HG02642 (cell line): ENCODE measurements around the gene CNTNAP2.

Source experiments
- ATAC-seq: cut with Tn5 transposase; IDR thresholded peaks from one replicate; pipeline ENCODE4 v1.9.1; 2021; ENCODE audit warnings: mild to moderate bottlenecking; ENCODE audit not compliant: unreplicated experiment, poor library complexity

Gene CNTNAP2

DNA sequence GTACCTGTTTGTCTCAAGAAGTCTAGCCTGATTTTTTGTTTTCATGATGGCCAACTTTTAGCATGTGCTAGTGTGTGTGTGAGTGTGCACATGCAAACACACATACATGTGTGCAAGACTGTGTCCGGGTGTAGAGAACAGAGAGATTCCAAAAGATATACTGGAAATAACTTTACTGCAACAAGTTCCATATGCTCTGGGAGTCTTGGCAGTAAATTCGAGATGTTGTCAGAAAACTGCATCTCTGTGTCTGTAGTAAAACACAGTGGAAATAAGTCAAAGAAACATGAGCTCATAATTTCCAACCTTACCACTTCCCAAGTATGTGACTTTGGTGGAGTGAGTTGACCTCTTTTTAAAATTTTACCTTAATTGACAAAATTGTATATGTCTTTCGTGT, 1523.2 kb downstream of the CNTNAP2 start:
- no peak for ATAC-seq

DNA sequence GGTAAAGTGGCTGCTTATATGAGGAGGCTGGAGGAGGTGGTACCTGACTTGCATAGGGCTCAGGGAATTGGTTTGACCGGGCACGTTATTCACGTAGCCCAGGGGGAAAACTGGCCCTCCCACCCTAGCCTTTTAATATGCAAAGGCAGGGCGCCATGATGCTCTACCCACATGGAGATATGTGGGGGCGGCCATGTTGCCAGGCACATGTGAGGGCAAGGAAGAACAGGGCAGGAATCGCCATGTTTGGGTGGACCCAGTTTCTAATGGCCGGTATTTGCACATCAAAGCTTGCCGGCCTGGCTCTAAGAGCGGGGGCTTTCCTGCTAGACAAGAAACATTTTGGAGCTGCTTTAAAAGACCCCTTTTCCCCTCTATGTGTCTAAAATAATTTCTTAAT, 1524.2 kb downstream of the CNTNAP2 start:
- no peak for ATAC-seq

DNA sequence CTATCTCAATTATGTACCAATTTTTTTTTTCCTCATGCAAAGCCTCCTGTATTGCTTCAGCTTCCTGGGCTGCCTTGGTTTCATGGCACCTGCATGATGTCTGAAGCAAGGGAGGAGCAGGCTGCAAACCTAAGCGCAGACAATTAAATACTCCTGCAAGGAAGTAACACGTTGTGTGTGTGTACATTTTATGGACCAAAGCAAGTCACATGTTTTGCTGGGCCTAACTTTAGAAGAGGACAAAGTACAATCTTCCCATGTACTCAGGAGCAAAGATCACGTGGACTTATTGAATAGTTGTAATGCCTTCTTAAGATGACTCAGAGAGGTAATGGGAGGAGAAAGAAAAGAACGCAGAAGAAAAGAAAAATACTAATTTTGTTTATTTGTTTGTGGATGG, 1530.0 kb downstream of the CNTNAP2 start:
- no peak for ATAC-seq

DNA sequence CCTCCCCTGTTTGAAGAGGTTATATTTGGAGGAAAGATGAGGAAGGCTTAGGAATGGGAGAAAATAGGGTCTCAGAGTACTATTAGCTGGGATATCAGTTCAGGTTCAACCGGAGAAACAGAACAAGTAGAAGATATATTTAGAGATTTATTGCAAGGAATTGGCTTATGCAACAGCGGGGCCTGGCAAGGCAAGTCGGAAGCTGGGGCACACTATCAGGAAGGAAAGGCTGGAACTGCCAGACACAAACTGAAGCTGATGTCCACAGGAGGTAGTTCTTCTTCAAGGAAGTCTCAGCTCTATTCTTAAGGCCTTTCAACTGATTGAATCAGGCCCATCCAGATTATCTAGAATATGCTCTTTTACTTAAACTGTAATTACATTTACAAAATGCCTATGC, 1534.4 kb downstream of the CNTNAP2 start:
- no peak for ATAC-seq

DNA sequence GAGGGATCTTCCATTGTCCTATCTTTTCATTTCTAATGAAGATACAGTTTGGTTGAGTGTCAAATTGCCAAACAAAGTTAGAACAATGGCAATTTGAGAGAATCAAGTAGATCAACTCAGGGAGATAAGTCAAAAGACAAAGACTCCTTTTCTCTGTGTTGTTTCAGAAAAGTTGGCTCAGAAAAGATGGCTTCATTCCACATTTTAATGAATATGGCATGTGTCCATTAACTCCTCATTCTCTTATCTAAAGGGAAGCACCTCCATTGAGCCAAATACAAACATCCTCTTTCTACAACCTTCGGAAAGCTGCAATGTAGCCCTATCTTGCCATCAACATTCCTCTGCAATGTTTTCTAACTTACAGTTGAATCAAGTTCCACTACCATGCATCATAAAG, 1535.0 kb downstream of the CNTNAP2 start:
- no peak for ATAC-seq

DNA sequence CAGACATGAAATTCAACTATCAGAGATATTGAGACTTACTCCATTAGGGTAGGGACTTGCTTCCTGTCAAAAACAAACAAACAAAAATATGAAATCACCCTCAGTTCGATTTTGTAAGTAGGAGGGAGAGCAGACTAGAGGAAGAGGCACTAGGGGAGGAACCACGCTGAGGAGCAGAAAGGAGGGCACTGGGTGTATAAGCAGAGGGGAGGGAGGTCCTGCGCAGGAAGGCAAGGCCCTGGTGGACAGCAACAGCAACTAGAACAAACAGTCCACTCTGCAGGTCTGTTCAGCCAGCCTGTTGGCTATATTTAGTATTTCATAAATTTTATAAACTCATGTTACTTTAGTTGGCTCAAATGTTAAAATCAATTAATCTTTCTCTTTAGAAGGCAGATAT, 1536.9 kb downstream of the CNTNAP2 start:
- no peak for ATAC-seq

DNA sequence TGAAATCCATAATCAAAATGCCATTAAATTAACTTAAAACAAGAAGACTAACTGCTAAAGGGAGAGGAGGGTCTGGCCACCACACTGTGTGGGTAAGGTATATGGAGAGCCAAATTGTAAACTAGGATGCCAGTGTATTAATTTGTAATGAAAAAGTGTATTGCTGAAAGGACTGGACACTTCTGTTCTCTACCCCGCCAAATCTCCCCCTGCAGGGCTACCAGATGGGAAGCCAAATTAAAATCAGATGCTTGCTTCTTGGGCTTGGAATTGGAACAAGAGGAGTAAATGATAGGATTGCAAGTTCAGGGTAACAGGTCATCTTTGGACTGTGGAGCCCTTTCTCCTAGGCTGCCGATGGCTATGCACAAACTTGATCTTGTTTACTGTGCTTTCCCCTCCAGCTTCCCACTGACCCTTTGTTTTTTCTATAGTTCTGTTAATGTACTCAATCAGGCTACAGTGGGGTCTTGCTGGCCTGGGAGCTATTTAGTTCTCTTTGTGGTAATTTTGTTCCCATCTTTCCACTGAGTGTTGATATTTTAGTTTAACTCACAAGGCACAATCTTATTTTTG, 1541.9 kb downstream of the CNTNAP2 start:
- no peak for ATAC-seq

DNA sequence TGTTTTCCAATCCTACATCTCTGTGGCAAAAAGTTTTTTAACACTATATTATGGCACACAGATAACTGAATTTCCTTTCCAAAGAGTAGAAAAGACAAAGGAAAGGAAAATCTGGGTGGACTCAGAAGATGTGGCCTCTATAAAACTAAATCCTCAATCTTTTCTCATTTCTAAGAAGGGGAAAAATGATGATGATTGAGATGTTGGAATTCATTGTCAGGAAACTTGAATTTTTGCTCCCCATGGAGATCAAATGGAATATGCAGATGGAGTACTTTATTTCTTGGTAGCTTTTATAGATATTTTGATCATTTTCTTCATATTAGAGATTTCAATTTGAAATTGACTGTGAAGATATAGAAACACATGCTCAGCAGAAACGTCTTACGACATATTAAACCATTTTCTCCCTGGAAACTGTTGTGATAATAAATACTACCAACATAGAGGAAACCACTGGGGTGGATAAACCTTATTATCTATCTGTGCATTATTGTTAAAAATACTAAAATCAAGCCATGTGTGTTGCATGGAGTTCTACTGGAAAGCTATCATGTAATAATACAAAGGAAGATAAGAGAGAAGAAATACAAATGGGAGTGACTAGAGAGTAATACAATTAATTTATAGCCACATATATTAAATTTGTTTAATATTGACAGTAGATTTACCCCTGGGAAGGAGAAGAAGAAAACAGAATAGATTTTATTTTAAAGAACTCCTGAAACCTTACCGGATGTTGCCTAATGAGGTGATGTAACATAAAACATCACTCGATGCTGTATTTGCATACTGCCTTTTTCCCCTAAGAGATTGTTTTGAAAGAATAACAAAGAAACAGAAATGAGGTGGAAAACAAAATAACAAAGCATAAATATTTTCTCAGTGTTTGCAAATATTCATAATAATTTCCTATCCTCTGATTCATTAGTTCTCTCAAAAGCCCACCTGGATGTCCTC, 1542.7 kb downstream of the CNTNAP2 start:
- ATAC-seq: no peak

DNA sequence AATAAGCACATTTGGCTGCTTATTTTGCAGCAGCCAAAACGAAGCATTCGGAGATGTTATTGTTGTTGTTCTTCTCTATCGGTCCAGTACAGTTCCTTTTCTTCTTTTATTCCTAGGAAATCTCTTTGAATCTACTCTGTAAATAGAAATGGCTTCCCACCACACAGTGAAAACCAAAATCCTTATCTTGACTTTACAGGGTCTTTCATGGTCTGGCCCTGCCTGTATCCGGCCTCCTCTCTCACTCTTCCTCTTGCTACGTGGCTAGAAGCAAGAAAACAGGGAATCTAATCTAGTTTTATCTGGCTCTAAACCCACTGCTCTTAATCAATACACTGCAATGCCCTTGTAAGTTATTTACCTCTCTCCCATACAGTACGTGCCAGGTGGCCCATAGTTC, 1547.9 kb downstream of the CNTNAP2 start:
- no peak for ATAC-seq

DNA sequence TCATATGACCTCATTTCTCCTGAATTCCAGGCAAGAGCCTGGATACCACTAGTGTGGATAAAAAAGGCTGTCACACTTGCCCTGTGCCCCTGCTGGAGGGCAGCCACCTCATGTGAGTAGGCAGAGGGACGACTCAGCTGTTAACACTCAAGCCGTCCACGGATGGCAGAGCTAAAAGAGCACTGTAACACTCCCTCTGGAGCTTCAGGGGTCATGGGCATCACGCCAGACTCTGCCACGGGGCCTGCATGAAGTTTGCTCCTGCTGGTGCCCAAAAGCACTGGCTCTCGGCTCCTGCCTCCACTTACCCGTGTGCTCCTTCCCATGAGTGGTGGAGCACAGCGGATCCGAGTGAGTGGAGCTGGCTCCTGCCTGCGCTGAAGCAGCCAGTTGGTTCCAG, 1554.2 kb downstream of the CNTNAP2 start:
- ATAC-seq: no peak

DNA sequence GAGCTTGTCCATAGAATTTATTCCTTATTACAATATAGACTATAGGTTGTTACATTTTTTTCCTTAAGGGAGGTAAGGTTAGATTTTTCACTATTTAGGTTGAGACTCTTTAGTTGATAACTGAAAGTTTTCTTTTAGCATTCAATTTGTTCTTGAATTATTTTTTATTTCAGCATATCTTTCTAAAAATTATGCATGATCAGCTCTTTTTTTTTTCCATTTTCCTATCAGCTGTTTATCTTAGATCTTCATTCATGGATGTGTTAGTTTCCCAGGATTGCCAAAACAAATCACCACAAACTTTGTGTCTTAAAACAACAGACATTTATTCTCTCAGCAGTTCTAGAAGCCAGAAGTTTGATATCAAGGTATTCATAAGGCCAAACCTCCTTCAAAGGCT, 1558.1 kb downstream of the CNTNAP2 start:
- no peak for ATAC-seq

DNA sequence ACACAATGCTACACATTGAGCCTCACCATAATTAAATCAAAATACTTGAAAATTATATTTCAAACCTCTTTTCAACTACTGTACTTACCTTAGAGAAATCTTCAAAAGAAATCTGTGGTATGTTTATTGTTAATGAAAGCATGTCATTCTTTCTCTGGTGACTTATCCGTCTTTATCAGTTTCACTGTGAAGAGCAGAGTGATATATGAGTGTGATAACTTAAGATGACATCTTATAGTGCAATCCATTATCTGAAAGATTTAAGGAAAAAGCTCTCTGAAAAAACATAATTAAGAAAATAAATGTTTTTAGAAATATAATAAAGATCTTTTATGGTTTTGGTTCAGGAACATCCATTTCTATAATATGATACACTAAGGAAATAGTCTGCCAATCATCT, 1562.3 kb downstream of the CNTNAP2 start:
- ATAC-seq: no peak

DNA sequence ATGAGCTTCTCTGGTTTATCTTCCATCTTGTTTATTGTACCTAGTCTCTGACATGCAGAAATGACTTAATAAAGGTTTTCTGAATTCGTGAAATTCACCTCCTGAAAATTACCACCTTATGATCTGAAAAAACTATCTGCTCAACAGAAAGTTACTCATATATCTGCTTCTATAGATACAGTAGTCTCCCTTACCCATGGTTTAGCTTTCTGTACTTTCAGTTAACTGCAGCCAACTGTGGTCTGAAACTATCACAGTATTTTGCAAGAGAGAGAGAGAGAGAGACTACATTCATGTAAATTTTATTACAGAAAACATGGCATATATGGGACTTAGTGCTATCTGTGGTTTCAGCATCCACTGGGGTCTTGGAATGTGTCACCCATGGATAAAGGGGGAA, 1564.9 kb downstream of the CNTNAP2 start:
- ATAC-seq: no peak

DNA sequence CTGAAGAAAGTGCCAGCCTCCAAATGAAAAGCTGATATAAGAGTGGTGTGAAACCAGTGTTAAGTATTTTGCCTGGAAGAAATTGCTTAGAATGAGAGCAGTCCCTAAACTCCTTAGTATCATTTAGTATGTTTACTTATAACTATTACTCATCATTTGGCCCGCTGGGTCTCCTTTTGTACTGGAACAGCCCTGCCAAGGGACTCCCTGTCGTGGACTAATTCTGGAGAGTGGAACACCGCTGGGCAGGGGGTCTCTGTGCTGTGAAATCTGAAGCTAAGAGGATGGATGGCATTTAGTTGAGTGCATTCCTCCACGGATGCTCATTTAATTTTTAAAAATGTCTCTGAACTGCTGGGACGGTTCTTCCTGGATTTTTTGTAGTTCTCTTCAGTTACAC, 1584.1 kb downstream of the CNTNAP2 start:
- ATAC-seq: no peak

DNA sequence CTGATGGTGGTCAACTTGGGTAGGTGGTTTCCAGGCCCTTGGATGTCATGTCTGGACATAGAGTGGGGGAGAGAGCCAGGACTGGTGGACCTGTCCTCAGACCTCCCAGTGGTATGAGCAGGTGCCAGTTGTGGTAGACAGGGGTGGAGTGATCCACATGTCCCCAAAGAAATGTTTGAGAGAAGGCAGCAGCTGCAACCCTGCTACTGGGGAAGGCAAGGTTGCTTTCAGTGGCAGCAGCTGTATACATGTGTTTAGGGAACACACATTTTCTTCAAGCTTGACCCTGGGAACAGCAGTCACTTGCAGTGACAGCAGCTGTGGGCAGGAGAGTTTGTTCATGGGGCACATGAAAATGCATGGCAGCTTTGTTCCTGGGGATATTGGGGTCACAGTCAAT, 1591.3 kb downstream of the CNTNAP2 start:
- ATAC-seq: no peak

DNA sequence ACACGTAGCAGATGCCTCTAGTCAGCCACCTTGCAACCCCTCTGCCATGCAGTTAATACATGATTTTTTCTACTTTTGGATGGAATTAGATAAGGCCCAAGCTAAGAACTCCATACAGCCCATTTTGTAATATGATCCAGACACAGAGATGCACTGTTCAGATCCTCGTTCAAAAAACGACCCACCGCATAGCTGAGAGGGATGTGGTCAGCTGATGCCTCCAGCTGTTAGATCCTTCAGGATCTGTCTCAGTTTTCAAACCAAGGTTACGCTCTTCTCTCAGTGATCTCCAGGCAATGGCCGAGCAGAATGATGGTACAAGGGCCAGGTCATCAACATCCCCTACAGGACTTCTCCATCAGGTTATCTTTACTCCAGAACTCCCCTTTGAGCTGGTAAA, 1592.3 kb downstream of the CNTNAP2 start:
- ATAC-seq: no peak

DNA sequence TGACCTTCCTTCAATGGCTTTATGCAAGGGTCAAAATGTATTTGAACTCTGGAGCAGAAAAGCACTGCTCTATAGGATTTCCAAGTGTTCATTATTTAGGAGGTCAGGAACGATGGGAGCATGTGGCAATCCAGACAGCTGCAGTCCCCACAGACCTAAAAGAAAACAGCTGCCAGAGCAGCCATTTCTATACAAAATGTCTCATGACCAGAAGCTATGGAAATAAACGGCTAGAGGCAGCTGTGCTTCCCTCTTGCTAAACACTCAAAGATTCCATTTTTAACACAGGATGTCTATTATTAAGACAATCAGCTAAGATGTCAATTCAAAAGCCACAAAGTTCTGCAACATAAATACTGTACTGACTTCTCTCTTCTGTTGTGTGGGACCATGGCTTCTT, 1594.8 kb downstream of the CNTNAP2 start:
- ATAC-seq: no peak

DNA sequence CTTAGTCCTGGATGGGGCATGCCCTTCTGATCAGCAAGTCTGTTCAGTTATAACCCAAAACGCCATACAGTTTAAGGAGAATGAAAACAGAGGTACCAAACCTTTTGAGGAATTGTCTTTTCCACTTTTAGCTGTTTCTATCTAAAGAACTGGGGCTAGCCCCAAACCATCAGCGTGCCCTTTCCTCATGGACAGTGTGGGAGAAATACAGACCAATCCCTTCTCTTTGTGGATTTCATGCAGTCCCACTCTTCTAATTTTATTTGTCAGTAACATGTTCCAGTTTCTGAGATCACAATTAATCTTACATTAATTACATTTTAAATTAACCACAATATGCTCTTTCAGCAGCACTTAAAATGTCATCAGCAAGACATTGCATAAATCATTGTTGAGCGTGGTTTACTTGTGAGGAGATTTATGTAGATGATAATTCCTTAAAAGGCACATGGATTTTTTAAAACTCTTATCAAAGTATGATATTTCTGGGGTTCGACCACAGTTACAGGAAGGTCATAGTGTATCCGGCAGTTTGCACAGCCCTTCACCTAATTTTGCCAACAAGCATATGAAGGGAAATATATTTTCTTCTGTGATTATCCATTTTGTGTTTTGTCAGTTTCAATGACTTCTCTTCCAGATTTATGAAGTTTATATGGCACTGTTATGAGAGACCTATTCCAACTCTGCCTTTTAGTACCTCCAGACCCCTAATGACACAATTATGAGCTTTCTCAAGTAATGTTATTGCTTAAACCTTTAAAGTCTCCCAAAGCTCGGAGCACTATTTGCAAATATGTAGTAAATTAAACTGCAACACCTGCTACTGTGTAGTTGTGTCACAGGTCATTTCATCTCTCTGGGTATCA, 1605.6 kb downstream of the CNTNAP2 start:
- ATAC-seq: no peak

DNA sequence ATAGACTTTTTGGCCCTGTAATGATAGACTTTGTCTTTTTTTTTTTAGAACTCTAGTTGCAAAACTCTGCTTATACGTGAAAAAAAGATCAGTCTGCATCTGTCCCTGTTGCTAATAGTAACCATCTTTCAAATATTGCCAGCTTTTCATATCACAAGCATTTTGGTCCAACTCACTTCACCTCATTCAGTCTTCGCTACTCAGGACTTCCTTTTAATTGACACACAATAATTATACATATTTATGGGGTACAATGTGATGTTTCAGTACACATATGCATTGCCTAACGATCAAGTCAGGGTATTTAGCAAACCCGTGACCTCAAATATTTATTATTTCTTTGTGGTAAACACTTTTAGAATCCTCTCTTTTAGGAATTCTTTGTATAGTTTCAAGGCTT, 1606.9 kb downstream of the CNTNAP2 start:
- no peak for ATAC-seq

DNA sequence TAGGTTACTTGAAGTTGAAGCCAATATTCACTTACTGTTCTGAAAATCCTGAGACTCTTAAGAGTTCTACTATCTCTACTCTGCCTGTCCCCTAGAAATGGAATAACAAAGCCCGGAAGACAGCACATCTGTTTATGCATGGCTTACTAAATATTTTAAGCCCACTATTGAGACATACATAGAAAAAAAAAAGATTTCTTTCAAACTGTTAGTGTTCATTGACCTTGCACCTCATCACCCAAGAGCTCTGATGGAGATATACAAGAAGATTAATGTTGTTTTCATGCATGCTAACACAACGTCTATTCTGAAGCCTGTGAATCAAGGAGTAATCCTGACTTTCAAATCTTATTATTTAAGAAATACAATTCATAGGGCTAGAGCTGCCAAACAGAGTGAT, 1614.7 kb downstream of the CNTNAP2 start:
- ATAC-seq: no peak
